NB4 (cell line): ENCODE results near the gene PITPNC1.

Experiments
- DNase-seq: peaks from one replicate; pipeline ENCODE4 v3.0.0; 2010; ENCODE audit warnings: low read depth
- H3K4me3 ChIP-seq: one replicate; pipeline ENCODE4 v1.5.1; 2011; ENCODE audit warnings: mild to moderate bottlenecking, low read depth, low read length, moderate library complexity
- MYC ChIP-seq: IDR thresholded peaks from 2 replicates; pipeline ENCODE4 v1.6.1; 2011; ENCODE audit warnings: low read depth, low read length
- POLR2A ChIP-seq: IDR thresholded peaks from 2 replicates; pipeline ENCODE4 v1.6.1; 2011; ENCODE audit warnings: mild to moderate bottlenecking; ENCODE audit not compliant: insufficient read length; ENCODE audit errors: extremely low read depth
- TF ChIP-seq, protein P1 (sequence below): IDR thresholded peaks from one replicate; pipeline ENCODE4 v1.5.1; 2012; ENCODE audit warnings: low read depth, low read length
- TF ChIP-seq, protein P2 (sequence below): IDR thresholded peaks from 2 replicates; pipeline ENCODE4 v1.6.1; 2011; ENCODE audit warnings: low read depth, low read length

The PITPNC1 gene

DNA sequence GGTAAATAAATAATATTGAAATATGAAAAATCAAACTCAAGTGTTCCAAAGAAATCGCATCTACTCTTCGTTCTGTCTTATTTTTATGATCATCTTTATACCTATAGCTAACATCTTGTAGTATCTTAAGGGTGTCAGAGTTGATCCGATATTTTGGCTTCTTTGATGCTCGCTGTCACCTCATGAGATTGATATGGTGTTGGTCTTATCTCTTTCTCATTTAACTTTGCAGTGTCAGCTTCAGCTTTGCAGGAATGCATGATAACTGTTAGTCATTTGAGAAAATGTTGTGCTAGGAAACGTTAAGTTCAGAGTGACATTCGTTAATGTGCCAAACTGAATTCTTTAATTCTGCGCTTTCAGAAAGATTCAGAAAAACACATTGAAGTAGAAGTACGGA lies 360.1 kb downstream of the PITPNC1 start:
- no peak overlapping the region for H3K4me3 ChIP-seq
- DNase-seq = no peak
- TF ChIP-seq, protein P1, sequence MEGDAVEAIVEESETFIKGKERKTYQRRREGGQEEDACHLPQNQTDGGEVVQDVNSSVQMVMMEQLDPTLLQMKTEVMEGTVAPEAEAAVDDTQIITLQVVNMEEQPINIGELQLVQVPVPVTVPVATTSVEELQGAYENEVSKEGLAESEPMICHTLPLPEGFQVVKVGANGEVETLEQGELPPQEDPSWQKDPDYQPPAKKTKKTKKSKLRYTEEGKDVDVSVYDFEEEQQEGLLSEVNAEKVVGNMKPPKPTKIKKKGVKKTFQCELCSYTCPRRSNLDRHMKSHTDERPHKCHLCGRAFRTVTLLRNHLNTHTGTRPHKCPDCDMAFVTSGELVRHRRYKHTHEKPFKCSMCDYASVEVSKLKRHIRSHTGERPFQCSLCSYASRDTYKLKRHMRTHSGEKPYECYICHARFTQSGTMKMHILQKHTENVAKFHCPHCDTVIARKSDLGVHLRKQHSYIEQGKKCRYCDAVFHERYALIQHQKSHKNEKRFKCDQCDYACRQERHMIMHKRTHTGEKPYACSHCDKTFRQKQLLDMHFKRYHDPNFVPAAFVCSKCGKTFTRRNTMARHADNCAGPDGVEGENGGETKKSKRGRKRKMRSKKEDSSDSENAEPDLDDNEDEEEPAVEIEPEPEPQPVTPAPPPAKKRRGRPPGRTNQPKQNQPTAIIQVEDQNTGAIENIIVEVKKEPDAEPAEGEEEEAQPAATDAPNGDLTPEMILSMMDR = no peak
- TF ChIP-seq POLR2A (no peak), MYC (no peak)
- TF ChIP-seq, protein P2, sequence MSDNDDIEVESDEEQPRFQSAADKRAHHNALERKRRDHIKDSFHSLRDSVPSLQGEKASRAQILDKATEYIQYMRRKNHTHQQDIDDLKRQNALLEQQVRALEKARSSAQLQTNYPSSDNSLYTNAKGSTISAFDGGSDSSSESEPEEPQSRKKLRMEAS = no peak

DNA sequence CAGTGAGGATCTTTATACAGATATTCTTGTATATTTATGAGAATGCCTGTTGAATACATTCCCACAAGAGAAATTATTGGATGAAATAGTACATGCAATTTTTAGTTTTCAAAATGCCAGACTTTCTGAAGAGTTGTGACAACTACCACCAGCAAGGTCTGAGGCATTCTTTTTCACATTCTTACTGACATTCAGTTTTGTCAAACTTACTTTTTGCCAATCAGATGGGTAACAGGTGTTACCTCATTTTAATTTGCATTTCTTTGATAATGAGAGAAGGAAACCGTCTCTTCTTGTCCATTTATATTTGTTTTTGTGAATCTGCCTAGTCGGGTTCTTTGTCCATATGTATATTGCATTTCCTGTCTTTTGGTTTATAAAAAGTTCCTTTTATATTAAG lies 364.9 kb downstream of the PITPNC1 start:
- no peak for TF ChIP-seq POLR2A
- TF ChIP-seq, protein P2 = no peak
- TF ChIP-seq, protein P1 = no peak
- no peak for TF ChIP-seq MYC
- H3K4me3 ChIP-seq = no peak overlapping the region
- DNase-seq = no peak
